Head of caudate nucleus (tissue), 42 donors: ENCODE measurements around the gene SMYD2.
A peak's percentile ranks its signal among the peaks of the same experiment; 100 is the strongest.

Source experiments
- DNase-seq, 42 donors: peaks; one replicate each; pipeline versions ENCODE4 v3.0.0 to v3.0.0-alpha.2; 2020 to 2021; ENCODE audit warnings: mixed read lengths in 7 of 42
- intact Hi-C: fragments of 100-400 bp; cut with DNase I; formaldehyde crosslinking; loops from one replicate; pipeline ENCODE4 v1.15.0; 2022

Gene SMYD2

DNA sequence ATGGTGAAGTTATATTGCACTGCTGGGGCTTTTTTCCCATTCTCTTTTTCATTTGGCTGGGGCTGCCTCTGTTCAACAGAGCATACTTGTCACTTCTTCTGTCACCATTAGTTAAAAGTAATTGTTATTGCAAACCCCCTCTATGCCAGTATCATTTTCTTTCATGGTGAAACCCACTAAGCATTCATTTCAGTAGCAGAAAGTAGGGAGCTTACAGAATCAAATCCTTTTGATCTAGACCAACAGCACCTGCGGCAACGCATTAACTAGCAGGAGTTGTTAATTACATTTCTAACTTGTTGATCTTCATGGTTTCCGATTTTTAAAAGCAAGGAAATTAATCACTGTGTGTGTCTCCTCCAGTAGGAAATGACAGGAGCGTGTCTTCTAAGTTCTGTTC lies 15.0 kb downstream of the SMYD2 start:
- DNase-seq = no peak
- intact Hi-C loops = no loop called here

DNA sequence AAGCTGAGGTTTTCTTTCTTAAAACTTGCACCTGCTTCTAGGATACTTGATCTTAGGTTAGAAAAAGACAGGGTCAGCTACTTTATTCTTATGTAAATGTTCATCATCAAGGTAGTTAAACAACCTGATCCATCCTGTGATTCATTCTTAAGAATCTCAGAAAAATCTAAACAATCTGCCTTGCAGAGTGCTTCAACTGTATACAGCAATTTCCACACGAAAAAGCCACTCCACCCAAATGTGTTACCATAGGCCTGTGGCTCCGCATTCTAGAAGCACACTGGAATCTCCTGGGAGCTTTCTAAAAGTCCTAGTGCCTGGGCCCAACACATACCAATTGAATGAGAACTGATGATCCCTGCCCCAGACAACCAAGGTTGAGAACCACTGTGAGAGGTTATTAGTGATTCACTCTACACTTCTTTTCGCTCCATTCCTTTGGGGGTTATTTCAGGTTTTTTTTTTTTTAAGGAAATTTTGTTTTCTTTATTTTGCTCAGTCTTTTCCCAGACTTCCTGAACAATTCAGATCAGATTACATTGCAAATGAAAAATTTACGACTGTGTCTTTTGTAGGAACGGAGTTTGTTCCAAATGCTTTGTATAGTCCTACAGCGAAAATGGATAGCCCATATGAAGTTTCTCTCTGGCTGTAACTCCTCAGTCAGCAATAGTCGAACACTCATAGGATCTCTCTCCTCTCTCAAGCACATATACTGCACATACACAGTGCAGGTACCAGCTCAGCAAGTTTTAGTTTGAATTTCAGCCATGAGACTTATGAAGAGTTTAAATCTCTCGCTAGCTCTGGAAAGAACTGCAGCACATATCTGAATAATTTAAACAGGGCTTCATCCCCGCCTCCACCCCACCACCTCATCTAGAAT lies 16.1 kb downstream of the SMYD2 start:
- no peak for DNase-seq

DNA sequence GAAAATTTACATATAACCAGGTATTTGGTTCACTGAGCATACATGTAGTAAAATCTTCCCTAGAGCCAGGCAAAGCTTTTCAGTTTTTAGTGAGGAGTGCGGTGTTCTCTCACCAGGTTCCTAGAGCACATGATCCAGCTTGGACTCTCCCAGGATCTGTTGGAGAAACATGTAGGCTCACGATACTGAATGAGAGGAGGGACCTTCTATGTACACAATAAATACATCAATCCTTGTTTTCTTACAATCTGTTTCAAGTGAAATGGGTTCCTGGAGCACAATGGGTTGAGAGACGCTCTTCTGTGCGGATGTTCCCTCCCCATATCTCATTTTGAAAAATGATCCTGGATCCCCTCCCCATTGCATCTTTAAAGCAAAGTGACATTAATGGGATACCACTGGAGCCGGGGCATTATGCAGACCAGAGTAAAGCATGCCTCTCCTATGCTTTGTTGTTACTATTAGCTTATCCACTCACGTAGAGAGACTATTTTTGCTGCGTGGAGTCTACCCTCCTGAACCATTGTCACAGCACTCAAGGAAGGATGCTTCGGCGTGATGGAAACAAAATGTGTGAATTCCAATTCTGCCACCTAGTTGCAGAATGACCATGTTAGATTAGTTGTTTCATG lies 19.3 kb downstream of the SMYD2 start:
- intact Hi-C loops = no loop called here
- no peak for DNase-seq

More for the DNA sequence above, 16.1 kb downstream of the SMYD2 start:
- intact Hi-C loops = no loop called here

DNA sequence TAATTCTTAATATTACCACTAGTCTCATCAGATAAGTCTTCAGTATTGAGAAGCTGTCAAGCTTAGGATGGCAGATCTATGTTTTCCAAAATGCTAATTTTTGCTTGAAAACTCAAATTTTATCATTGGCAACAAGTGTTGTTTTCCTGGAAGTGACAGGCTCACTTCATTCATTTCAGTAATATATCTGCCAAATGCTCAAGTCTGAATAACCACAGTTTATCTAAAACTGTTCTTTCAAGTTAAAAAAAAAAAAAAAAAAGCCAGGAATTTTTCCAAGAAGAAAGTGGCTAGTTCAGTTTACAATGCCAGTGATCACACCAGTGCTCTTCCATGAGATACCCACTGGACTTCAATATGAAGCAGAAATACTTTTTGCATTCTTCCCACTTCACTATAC lies 20.6 kb downstream of the SMYD2 start:
- intact Hi-C loops = no loop called here

DNA sequence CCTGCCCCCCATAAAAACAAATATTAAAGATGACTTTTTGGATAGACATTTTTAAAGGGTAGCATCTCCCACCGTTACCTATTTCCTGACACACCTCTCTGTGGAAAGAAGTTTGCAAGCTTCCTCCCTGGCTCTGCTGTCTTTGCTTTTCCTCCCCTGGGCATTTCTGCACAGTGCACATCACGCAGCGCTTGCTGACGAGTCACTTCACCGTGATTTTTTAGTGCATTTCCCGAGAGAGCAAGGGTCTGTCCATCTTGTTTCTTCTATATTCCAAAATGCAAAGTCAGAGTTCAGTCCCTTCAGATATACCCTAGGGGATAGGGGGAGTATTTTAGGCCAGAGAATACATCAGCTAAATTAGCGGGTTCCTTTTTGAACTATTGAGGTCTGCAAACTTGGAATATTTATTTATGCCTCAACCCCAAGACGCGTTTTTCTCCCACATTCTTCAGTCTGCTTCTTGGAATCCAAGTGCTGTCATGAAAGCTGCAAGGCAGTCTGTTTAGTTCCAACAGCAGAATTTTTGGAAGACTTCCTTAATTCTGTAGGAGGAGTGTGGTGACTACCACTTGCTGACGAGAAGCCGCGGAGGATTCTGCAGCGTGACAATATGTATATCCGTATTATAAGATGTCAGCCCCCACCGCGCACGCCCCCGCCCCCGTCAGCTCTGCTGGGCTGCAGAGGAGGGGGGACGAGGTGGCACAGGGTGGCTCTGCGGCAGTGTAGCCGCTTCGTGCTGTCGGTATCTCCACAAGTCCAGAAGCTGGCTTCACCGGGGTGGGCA lies 22.4 kb downstream of the SMYD2 start:
- DNase-seq = peak; percentile 20 to 86 (median 65)

More for the DNA sequence above, 20.6 kb downstream of the SMYD2 start:
- no peak for DNase-seq

DNA sequence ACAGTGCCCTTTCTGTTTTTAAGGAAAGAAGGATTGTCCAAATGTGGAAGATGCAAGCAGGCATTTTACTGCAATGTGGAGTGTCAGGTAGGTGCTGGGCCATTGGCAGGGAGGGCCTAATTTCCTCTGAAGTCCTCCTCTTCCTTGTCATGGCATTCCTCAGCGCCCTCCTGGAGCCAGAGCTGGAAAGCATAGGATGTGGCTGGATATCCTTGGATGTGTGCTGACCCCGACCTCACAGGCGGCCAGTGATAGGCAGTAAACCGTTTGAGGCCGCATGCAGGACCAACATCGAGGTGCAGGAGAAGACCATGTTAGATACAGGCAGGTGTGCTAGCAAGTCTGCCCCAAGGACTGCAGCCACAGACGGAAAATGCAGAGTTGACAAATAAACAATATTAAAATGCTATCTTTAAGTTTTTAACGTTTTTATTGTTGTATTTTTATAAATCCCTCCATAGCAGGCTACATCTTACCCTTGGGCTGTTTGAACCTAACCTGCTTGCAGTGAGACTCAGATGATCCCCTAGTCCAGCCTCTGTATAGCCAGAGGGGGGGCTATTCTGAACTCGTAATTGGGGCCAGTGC lies 24.3 kb downstream of the SMYD2 start:
- intact Hi-C loops = no loop called here
- DNase-seq = no peak

More for the DNA sequence above, 22.4 kb downstream of the SMYD2 start:
- intact Hi-C loops = no loop called here

DNA sequence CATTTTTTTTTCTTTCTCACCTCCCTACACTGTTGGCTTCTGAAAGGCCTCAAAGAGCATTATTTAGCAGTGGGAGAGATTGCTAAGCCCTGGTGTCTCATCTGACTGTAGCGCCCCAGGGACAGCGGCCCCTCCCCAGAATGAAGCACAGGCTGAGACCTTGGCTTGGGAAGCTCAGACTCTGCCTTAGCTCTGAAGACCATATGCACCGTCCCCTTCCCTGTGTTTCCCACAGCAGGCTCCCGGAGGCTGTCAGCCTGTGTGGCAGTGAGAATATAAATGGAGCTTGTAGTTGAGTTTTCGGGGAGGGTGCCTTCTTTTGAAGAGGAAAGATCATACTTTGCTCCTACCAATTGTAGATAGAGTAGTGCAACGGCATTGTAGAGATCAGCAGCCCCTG lies 25.3 kb downstream of the SMYD2 start:
- DNase-seq = no peak
- intact Hi-C loops = no loop called here

DNA sequence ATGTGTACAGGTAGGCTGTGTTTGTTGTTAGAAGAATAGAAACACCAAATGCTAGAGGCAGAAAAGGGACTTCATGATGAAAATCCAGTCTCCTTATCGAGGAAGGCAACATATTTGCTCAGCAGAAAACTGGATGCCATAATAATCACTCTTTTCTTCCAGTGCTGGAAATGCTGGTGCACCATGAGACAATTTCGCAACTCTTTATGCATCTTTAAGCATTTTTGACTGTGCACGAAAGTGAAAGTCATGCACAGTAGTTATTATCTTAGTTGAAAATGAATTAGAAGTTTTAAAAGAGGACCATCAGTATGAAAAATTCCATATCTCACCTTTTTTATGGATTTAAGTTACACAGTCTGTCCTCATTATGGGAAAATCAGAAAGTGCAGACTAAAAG lies 29.1 kb downstream of the SMYD2 start:
- intact Hi-C loops = no loop called here
- no peak for DNase-seq

DNA sequence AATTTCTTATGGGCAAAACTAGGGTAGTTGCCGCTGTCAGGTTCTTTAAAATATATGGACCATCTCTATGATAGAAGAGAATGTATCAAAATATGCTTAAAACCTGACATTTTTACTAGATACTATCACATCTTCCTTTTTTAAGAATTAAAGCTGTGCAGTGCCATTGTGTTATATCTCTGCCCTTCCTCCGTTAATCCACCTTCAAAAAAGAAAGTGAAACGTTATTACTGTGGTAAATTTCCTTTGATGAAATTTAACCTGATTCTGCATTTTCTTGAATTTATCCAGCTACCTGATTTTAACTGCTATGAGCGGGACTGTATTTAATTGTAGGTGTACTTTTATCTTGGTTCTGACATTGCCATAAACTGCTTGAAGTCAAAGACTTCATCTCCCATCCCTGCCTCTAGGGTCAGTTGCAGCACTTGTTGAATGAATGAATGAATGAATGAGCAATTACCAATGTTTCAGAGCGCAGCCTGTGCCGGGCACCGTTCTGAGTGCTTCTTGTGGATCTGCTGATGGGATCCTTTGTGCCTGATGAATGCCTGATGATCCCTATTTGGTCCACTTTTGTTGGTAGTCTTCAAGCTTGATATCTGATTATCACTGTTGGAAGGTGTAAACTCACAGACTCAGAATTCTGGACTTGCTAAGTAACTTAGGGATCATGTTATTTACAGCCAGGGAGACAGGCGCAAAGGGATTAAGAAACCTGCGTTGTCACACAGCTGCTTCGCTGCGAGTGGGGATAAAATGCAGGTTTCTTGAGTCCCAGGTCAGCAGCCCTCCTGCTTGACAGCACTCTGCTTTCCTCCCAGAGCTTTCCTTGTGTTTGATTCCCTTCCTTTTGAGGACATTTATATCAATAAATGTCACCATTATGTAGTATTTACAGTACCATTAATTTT lies 30.1 kb downstream of the SMYD2 start:
- no peak for DNase-seq
- intact Hi-C loops = no loop called here

DNA sequence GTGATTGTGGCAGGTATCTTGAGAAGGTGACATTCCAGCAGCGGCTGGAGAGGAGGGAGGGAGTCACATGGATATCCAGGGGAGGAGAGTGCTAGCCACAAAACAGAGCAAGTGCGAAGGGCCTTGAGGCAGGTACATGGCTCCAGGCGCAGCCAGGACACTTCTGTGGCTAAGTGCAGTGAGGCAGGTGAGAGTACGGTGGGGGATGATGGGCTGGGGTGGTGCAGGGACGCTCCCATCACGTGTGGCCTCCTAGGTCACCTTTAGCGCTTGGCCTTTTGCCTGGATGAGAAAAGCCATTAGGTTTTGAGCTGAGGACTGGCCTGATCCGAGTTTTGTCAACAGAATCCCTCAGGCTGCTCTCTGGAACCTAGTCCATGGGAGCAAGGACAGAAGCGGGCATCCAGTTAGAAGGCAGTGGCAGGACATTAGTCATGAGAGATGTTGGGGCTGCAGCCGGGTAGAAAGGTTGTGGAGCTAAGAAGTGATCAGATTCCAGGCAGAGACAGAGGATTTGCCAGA lies 31.6 kb downstream of the SMYD2 start:
- no peak for DNase-seq
- intact Hi-C loops = no loop called here

DNA sequence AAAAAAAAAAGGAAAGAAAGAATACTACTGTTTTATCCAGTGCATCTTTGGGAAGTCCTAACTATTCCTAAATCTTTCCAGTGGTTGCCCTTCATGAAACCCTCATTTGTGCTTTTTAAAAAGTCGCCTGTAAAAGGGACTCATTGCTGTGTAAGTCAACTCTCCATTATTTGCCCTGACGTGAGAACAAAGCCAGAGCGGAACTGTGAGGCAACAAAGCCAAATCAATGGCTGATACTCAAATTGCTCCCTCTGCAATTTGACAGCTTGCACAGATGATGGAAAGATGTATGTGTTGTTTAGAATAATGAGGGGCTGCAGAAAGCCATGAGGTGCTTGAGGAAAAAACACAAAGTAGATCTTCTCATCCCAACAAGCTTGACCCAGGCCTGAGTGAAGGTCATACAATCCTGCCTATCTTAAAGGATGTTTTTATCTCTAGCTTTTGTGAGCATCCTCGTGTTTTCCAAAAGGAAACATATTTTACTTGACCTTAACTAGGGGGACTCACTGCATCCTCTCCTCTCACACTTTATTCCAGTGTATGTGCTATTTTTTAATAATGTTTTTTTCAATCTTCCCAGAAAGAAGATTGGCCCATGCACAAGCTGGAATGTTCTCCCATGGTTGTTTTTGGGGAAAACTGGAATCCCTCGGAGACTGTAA lies 33.4 kb downstream of the SMYD2 start:
- no peak for DNase-seq
- intact Hi-C loops = no loop called here

DNA sequence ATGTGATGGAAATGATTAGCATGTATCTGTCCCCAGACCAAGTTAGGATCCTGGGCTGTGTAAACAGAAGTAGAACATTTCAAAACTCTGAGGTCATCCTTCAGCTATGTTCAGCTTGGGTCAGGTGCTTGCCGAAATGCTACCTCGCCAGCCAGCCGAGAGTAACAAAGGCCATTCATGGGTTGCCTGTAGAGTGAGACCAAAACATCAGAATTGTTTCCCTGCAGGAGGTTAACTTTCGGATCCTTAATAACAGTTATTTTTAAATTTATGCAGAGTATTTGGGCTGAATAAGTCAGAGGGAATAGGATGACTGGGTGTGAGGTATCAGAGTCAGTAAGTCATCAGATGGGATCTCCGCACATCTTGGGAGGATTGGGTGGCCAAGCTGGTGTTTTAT lies 35.6 kb downstream of the SMYD2 start:
- intact Hi-C loops = no loop called here
- DNase-seq = no peak

DNA sequence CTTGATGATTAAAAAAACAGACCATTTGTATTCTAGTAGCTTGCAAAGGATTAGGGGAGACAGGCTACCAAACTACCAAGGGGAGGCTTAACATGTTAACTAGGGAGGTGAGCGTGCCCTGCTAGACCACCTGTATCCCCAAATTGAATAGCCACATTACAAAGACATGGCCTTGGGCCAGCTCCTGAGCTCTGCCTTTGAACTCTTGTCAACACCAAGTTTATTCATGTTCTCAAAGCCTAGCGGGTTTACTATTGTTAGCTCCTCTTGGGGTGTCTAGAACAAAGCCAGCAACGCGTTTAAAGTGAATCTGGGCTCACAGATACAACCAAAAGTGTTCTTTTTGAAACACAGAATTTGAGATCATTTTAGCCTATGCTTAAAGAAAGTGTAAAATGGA lies 36.3 kb downstream of the SMYD2 start:
- DNase-seq = no peak
- intact Hi-C loops = no loop called here

DNA sequence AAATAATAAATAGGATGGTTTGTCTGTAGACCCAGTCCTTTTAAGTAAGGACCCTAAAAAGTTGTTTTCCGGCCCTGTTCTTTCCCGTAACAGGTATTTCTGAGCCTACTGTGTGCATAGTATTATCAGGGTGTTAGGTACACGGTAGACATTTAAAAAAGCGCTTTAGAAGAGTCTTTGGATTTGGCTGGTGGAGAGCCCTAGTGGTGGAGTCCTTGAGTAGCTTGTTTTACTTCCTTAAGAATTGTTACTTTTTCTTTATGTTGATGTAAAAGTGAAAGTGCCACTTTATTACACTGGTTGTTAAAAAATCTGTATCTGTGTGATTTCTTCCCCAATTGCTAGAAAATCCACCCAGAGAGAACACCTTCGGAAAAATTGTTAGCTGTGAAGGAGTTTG lies 36.8 kb downstream of the SMYD2 start:
- no peak for DNase-seq
- intact Hi-C loops = no loop called here

DNA sequence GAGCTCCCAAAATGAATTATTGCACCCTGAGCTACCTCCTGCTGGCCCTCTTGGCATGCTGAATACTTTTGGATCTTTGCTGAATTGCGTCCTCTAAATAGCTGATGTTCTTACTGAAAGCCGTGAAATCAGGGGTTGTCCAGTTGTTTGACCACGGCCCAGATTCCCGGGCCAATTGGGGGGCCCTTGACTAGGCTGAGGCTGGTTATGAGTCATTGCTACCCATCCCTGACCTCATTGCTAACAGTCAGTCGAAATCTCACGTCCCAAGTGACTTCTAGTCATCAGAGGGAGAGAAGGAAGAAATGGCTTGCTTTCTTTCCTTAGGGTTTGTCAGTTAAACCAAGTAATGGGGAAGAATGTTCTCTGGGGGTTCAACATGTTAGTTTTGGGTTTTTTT lies 37.4 kb downstream of the SMYD2 start:
- intact Hi-C loops = no loop called here
- no peak for DNase-seq

DNA sequence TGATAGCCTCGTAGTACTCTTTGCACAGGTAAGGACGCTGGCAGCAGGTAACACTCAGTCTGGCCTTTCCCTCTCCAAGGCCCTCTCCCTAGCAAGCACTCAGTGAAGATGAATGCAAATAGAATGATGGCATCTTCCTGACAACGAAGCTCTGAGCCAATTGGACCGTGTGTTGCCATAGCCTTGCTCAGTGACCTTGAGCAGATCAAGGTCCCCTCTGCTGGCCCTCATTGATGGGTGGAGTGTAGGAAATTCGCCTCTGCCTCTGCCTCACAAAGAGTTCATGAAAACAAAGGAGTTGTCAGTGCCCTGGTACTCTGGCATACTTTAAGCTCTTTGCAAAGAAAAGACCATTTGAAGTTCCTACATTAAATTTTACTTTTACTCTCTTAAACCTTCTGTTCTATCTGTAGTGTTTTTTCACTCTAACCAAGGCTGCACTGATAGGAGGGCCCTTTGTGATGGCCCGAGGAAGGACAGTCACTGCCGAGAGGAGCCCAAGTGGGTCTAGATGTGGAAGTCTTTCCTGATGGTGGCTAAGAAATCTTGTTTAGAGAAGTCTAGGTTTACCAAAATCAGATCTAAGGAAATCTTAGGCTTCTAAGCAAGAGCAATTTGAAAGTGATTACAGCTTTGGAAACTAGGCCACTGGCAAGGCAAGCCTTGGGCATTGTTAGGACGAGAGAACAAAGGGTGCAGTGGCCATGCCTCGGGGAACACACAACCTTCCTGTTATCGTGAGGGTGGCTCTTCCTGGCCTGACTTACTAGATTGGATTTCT lies 38.2 kb downstream of the SMYD2 start:
- intact Hi-C loops = no loop called here

DNA sequence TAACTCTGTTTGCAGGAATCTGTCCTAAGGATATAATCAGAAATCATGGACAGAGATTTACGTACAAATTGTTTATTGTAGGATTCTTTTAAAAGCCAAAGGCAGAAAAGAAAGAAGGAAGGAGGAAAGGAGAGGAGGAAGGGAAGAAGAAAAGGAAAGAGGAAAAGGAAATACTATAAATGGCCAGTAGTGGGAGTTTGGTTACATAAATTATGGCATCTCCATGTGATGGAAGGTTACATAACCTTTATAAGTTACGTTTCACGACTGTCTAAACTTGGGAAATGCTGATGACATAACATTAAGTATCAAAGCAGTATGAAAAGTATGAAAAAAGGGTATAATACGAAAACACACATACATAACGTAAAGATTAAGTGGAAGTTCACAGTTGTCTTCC lies 39.0 kb downstream of the SMYD2 start:
- no peak for DNase-seq
- intact Hi-C loops = no loop called here

More for the DNA sequence above, 38.2 kb downstream of the SMYD2 start:
- DNase-seq = no peak
